ENCODE measurements around the gene CLCNKB.

- no peak for TF ChIP-seq POLR2A (IDR thresholded peaks at IDR 0.05)
- no peak for TF ChIP-seq CTCF (IDR thresholded peaks at IDR 0.05)
Observed at GRCh38 chr1:16074217-16074616, 30.6 kb downstream of the CLCNKB start.
